ENCODE measurements around the gene PCDHGA10.
A peak's percentile ranks its signal among the peaks of the same experiment; 100 is the strongest.
"Not testable (repeated sequence)": the region's sequence is repeated elsewhere in the genome, so short reads cannot be mapped to it uniquely, and the experiment has no call there.

PCDHGA10 gene

DNA sequence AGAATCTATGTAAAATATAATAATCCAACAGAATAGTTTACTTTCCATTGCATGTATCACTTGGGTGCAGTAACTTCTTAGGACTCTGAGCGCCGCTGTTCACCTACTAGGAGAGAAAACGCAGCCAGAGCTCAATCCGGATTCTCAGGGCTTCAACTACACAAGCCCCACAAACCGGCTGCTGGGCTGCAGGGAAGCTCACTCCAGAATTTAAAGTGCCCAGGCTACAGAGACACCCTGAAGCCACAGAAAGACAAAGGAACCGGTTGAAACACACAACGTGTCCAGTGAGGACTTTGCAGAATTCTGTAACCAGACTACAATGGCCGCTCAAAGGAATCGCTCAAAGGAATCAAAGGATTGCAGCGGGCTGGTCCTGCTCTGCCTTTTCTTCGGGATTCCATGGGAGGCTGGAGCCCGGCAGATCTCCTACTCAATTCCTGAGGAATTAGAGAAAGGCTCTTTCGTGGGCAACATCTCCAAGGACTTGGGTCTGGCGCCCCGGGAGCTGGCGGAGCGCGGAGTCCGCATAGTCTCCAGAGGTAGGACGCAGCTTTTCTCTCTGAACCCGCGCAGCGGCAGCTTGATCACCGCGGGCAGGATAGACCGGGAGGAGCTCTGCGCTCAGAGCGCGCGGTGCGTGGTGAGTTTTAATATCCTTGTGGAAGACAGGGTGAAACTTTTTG lies at the start of gene PCDHGA10:
TSS of gene PCDHGA10 (plus strand) at position 134 of the 686 bp plus-strand sequence. CDS start at position 323, 189 bp downstream.
- peak; percentile 5 for DNase-seq

DNA sequence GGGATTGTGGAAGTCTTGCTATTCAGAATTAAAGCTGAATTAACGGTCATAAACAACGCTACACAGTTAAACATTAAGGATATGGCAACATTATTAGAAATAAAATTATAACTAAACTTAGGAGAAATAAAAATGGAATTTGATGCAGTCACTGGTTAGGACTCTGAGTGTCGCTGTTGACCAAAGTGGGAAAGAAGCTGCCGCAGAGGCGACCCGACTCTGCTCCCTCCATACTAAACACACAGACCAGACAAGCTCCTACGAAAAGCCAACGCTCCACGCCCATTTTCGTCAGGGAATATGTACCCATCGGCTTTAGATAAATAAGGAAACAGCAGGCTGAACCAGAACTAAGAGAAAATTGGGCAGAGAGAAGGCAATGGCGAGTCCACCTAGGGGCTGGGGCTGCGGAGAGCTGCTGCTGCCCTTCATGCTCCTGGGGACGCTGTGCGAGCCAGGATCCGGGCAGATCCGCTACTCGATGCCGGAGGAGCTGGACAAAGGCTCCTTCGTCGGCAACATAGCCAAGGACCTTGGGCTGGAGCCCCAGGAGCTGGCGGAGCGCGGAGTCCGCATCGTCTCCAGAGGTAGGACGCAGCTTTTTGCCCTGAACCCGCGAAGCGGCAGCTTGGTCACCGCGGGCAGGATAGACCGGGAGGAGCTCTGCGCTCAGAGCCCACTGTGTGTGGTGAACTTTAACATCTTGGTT lies 48.7 kb upstream of the PCDHGA10 start, which contains the start of gene PCDHGA5:
TSS of gene PCDHGA5 (plus strand) at position 211 of the 709 bp plus-strand sequence. CDS start at position 380, 169 bp downstream.
- DNase-seq: no peak

DNA sequence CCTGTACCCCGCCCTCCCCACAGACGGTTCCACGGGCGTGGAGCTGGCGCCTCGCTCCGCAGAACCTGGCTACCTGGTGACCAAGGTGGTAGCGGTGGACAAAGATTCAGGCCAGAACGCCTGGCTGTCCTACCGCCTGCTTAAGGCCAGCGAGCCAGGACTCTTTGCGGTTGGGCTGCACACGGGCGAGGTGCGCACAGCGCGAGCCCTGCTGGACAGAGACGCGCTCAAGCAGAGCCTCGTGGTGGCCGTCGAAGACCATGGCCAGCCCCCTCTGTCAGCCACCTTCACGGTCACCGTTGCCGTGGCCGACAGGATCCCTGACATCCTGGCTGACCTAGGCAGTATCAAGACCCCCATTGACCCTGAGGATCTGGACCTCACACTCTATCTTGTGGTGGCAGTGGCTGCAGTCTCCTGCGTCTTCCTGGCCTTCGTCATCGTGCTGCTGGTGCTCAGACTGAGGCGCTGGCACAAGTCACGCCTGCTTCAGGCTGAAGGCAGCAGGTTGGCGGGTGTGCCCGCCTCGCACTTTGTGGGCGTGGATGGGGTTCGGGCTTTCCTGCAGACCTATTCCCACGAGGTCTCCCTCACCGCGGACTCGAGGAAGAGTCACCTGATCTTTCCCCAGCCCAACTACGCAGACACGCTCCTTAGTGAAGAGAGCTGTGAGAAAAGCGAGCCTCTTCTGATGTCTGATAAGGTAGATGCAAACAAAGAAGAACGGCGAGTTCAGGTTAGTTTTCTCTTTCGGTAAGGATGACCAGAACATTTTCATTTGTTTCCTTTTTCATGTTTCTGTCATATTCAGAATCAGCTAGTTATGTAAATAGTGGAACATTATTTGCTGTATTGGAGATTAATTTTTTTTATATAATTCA lies 46.5 kb upstream of the PCDHGA10 start:
- no peak for DNase-seq

DNA sequence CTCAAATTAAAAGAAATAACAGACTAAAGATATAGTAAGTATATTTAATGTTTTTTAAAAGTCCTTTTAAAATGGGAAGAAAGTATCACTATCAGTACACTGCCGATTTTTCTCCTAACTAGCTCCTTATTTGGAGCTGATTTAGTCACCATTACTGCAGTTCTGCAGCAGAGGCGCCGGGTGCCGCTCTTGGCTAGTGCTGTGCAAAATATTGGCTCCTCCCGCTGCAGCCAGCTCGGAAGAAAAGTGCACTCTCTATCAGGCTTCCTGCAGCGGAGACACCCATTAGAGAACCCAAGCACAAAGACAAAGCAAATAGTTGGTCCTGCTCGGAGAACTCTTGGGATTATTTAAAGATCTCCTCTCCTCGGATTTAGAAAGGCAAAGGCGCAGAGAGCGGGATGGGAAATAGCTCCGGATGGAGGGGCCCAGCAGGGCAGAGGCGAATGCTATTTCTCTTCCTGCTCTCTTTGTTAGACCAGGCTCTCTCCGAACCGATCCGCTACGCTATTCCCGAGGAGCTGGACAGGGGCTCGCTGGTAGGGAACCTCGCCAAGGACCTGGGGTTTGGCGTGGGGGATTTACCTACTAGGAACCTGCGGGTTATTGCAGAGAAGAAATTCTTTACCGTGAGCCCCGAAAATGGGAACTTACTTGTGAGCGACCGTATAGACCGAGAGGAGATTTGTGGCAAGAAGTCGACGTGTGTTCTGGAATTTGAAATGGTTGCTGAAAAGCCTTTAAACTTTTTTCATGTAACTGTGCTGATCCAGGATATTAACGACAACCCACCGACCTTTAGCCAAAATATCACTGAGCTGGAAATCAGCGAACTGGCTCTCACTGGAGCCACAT lies 42.6 kb upstream of the PCDHGA10 start, which contains the start of gene PCDHGB3:
TSS of gene PCDHGB3 (plus strand) at position 249 of the 855 bp plus-strand sequence. CDS start at position 402, 153 bp downstream.
- no peak for DNase-seq

DNA sequence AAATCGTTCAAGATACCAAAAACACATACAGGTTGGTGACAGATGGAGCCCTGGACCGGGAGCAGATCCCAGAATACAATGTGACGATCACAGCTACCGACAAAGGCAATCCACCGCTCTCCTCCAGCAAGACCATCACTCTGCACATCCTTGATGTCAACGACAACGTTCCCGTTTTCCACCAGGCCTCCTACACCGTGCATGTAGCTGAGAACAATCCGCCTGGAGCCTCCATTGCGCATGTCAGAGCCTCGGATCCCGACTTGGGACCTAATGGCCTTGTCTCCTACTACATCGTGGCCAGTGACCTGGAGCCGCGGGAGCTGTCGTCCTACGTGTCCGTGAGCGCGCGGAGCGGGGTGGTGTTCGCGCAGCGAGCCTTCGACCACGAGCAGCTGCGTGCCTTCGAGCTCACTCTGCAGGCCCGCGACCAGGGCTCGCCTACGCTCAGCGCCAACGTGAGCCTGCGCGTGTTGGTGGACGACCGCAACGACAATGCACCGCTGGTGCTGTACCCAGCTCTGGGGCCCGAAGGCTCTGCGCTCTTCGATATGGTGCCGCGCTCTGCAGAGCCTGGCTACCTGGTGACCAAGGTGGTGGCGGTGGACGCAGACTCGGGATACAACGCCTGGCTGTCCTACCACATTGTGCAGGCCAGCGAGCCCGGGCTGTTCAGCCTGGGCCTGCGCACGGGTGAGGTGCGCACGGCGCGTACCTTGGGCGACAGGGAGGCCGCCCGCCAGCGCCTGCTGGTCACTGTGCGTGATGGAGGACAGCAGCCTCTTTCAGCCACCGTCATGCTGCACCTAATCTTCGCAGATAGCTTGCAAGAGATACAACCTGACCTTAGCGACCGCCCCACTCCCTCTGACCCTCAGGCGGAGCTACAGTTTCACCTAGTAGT lies 41.0 kb upstream of the PCDHGA10 start:
- DNase-seq: no peak

DNA sequence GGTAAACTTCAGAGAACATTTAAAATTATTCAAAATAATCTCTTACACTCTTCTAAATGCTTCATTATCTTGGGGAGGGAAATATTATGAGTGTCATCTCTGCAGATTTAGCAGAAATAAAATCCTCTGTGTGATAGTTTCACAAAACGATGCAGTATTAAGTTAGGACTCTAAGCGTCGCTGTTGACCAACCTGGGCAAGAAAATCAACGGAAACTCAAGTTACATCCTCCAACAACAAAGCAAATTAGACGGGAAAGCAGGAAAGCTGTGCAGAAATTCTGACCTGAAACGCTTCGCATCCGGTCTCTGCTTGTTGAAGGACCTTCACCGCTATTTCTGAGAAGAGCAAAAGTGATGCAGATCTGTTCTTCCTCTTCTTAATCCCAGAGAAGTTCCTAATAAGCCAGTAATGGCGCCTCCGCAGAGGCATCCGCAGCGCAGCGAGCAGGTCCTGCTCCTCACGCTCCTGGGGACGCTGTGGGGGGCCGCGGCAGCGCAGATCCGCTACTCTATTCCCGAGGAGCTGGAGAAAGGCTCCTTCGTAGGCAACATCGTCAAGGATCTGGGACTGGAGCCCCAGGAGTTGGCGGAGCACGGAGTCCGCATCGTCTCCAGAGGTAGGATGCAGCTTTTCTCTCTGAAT lies 39.0 kb upstream of the PCDHGA10 start, which contains the start of gene PCDHGA6:
TSS of gene PCDHGA6 (plus strand) at position 219 of the 645 bp plus-strand sequence. CDS start at position 412, 193 bp downstream.
- no peak for DNase-seq

DNA sequence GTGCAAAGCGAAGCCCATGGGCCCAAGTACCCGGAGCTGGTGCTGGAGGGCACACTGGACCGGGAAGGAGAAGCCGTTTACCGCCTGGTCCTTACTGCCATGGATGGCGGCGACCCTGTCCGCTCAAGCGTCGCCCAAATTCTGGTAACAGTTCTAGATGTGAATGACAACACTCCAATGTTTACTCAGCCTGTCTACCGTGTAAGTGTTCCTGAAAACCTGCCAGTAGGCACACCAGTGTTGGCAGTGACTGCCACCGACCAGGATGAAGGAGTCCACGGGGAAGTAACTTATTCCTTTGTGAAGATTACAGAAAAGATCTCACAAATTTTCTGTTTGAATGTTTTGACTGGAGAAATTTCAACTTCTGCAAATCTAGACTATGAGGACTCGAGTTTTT lies 38.2 kb upstream of the PCDHGA10 start:
- DNase-seq: no peak

DNA sequence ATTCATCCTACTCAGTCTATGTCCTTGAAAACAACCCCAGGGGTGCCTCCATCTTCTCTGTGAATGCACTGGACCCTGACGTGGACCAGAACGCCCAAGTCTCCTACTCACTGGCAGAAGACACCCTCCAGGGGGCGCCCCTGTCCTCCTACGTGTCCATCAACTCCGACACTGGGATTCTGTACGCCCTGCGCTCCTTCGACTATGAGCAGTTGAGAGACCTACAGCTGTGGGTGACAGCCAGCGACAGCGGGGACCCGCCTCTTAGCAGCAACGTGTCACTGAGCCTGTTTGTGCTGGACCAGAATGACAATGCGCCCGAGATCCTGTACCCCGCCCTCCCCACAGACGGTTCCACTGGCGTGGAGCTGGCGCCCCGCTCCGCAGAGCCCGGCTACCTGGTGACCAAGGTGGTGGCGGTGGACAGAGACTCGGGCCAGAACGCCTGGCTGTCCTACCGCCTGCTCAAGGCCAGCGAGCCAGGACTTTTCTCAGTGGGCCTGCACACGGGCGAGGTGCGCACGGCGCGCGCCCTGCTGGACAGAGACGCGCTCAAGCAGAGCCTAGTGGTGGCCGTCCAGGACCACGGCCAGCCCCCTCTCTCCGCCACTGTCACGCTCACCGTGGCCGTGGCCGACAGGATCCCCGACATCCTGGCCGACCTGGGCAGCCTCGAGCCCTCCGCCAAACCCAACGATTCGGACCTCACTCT lies 37.2 kb upstream of the PCDHGA10 start:
- not testable (repeated sequence) for DNase-seq

DNA sequence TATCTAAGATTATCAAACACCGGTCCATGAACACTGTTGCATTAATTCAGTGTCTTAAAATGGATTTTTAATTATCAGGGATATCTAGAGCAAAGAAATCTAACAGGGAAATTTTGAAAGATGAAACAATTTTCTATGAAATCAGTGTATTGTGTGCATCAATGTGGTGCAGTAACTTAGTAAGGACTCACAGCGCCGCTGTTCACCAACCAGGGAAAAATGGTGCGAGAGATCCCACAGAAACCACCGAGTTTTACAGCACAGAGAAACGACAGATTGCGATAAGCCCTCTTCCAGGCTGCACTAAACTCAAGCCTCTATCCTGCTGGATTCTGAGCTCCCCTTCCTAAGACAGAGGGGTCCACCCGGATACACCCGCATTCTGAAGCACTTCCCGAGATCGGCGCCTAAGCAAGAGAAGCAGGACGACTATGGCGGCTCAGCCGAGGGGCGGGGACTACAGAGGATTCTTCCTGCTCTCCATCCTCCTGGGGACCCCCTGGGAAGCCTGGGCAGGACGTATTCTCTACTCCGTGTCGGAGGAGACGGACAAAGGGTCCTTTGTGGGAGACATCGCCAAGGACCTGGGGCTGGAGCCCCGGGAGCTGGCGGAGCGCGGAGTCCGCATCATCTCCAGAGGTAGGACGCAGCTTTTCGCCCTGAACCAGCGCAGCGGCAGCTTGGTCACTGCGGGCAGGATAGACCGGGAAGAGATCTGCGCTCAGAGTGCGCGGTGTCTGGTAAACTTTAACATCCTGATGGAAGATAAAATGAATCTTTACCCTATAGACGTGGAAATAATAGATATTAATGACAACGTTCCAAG lies 30.1 kb upstream of the PCDHGA10 start, which contains the start of gene PCDHGA7:
TSS of gene PCDHGA7 (plus strand) at position 274 of the 826 bp plus-strand sequence. CDS start at position 432, 158 bp downstream.
- no peak for DNase-seq

DNA sequence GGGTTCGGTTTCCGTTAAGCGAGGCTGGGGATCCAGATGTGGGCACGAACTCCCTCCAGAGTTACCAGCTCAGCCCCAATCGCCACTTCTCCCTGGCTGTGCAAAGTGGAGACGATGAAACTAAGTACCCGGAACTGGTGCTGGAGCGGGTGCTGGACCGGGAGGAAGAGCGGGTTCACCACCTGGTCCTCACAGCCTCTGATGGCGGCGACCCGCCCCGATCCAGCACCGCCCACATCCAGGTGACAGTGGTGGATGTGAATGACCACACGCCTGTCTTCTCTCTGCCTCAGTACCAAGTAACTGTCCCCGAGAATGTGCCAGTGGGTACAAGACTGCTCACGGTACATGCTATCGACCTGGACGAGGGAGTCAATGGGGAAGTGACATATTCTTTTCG lies 29.4 kb upstream of the PCDHGA10 start:
- no peak for DNase-seq

DNA sequence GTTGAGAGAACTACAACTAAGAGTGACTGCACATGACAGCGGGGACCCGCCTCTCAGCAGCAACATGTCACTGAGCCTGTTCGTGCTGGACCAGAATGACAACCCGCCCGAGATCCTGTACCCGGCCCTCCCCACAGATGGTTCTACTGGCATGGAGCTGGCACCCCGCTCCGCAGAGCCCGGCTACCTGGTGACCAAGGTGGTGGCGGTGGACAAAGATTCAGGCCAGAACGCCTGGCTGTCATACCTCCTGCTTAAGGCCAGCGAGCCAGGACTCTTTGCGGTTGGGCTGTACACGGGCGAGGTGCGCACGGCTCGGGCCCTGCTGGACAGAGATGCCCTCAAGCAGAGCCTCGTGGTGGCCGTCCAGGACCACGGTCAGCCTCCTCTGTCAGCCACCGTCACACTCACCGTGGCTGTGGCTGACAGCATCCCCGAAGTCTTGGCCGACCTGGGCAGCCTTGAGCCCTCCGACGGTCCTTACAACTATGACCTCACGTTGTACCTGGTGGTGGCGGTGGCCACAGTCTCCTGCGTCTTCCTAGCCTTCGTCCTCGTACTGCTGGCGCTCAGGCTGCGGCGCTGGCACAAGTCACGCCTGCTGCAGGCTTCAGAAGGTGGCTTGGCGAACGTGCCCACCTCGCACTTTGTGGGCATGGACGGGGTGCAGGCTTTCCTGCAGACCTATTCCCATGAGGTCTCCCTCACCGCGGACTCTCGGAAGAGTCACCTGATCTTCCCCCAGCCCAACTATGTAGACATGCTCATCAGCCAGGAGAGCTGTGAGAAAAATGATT lies 28.1 kb upstream of the PCDHGA10 start:
- no peak for DNase-seq

DNA sequence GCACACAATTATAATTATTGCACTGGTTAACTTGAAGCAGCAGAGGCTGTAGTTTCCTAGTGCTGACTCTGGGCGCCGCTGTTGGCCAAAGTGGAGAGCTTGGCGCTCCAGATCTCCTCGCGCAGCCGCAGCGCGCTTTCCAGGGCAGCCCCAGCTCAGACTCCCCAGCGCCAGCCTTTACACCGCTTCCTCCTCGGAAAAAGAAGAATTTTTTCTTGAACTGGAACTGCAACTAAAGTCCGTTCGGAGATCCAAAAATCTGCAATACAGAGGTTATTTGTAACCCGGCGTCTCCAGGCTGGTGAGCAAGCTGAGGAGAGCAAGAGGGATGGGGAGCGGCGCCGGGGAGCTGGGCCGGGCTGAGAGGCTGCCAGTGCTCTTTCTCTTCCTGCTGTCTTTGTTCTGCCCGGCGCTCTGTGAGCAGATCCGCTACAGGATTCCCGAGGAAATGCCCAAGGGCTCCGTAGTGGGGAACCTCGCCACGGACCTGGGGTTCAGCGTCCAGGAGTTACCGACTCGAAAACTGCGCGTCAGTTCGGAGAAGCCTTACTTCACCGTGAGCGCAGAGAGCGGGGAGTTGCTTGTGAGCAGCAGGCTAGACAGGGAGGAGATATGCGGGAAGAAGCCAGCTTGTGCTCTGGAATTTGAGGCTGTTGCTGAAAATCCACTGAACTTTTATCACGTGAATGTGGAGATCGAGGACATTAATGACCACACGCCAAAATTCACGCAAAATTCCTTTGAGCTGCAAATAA lies 25.1 kb upstream of the PCDHGA10 start, which contains the start of gene PCDHGB4:
TSS of gene PCDHGB4 (plus strand) at position 142 of the 755 bp plus-strand sequence. CDS start at position 329, 187 bp downstream.
- not testable (repeated sequence) for DNase-seq

DNA sequence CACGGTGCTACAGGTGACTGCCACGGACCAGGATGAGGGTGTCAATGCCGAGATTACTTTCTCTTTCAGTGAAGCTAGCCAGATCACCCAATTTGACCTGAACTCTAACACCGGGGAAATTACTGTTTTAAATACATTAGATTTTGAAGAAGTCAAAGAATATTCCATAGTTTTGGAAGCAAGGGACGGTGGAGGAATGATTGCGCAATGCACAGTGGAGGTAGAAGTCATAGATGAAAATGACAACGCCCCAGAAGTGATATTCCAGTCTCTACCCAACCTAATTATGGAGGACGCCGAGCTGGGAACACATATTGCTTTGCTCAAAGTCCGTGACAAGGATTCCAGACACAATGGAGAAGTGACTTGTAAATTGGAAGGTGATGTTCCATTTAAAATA lies 24.1 kb upstream of the PCDHGA10 start:
- no peak for DNase-seq

DNA sequence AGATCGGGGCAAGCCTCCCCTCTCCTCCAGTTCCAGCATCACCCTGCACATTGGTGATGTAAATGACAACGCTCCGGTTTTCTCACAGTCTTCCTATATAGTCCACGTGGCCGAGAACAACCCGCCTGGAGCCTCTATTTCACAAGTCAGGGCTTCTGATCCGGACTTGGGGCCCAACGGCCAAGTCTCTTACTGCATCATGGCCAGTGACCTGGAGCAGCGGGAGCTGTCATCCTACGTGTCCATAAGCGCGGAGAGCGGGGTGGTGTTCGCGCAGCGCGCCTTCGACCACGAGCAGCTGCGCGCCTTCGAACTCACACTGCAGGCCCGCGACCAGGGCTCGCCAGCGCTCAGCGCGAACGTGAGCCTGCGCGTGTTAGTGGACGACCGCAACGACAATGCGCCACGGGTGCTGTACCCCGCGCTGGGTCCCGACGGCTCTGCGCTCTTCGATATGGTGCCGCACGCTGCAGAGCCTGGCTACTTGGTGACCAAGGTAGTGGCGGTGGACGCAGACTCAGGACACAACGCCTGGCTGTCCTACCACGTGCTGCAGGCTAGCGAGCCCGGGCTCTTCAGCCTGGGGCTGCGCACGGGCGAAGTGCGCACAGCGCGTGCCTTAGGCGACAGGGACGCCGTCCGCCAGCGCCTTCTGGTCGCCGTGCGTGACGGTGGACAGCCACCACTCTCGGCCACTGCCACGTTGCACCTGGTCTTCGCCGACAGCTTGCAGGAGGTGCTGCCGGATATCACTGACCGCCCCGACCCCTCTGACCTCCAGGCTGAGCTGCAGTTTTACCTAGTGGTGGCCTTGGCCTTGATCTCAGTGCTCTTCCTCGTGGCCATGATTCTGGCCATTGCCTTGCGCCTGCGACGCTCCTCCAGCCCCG lies 23.4 kb upstream of the PCDHGA10 start:
- DNase-seq: no peak

DNA sequence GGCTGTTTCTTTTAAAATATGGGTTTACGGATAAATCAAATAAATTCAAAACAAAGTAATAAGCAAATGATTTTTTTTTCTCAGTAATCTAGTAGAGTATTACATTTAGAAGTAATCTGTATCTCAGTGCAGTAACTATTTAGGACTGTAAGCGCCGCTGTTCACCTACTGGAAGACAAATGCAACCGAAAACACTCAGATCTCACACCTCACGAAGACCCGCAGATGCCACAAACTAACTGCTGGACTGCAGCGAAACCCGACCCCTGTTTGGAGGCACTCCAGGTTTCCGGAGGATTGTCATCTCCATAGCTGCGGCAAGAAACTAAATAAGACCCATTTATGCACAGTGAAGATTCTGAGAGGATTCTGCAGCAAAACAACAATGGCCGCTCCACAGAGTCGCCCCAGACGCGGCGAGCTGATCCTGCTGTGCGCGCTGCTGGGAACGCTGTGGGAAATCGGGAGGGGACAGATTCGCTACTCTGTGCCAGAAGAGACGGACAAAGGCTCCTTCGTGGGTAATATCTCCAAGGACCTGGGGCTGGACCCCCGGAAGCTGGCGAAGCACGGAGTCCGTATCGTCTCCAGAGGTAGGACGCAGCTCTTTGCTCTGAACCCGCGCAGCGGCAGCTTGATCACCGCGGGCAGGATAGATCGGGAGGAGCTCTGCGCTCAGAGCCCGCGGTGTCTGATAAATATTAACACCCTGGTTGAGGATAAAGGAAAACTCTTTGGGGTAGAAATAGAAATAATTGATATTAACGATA lies 20.2 kb upstream of the PCDHGA10 start, which contains the start of gene PCDHGA8:
TSS of gene PCDHGA8 (plus strand) at position 205 of the 770 bp plus-strand sequence. CDS start at position 386, 181 bp downstream.
- no peak for DNase-seq
